KMS-11 (cell line): ENCODE measurements around the gene P3H4.

ENCODE experiments used
- H2AFZ ChIP-seq: fragments of 200-600 bp; sonication (generic); 2 replicates; pipeline ENCODE4 v1.6.1; 2016; ENCODE audit warnings: antibody characterized with exemption, mixed run types, low read depth
- H3K27ac ChIP-seq: fragments of 200-600 bp; sonication (generic); 2 replicates; pipeline ENCODE4 v1.6.1; 2016; ENCODE audit warnings: mild to moderate bottlenecking, mixed run types
- H3K27me3 ChIP-seq: fragments of 200-600 bp; sonication (generic); 2 replicates; pipeline ENCODE4 v1.6.1; 2017; ENCODE audit warnings: mild to moderate bottlenecking, low read depth, mixed run types, moderate library complexity; ENCODE audit not compliant: insufficient read depth
- H3K36me3 ChIP-seq: fragments of 200-600 bp; sonication (generic); 2 replicates; pipeline ENCODE4 v1.6.1; 2017; ENCODE audit warnings: mild to moderate bottlenecking, mixed run types; ENCODE audit not compliant: insufficient read depth
- H3K4me1 ChIP-seq: fragments of 200-600 bp; sonication (generic); 2 replicates; pipeline ENCODE4 v1.6.1; 2016; ENCODE audit warnings: mild to moderate bottlenecking, low read depth, mixed run types; ENCODE audit not compliant: poor library complexity, severe bottlenecking
- H3K4me2 ChIP-seq: fragments of 200-600 bp; sonication (generic); 2 replicates; pipeline ENCODE4 v1.7.0; 2016; ENCODE audit warnings: mild to moderate bottlenecking, mixed run types
- H3K4me3 ChIP-seq: fragments of 200-600 bp; sonication (generic); IDR thresholded peaks from 2 replicates; pipeline ENCODE4 v1.6.1; 2017; ENCODE audit warnings: low read depth, low read length, mixed read lengths; ENCODE audit not compliant: insufficient read depth
- H3K79me2 ChIP-seq: fragments of 200-600 bp; sonication (generic); 2 replicates; pipeline ENCODE4 v1.6.1; 2016; ENCODE audit warnings: low read depth, mixed run types; ENCODE audit not compliant: insufficient read depth
- H3K9ac ChIP-seq: fragments of 200-600 bp; sonication (generic); 2 replicates; pipeline ENCODE4 v1.6.1; 2016; ENCODE audit warnings: mild to moderate bottlenecking, mixed run types
- H4K20me1 ChIP-seq: fragments of 200-600 bp; sonication (generic); 2 replicates; pipeline ENCODE4 v1.6.1; 2016; ENCODE audit warnings: mild to moderate bottlenecking, mixed run types; ENCODE audit not compliant: insufficient read depth
- CTCF ChIP-seq: fragments of 200-600 bp; sonication (generic); conservative IDR thresholded peaks from 2 replicates; pipeline ENCODE4 v1.6.1; 2017; ENCODE audit warnings: low read depth, mild to moderate bottlenecking, antibody characterized with exemption, low read length, moderate library complexity, mixed read lengths

The P3H4 gene

GRCh38 chr17:41784207-41784744 is 27.5 kb downstream of the P3H4 start:
- Histone ChIP-seq H3K79me2 (no peaks in the 10 kb centered on the region; the same call in 1 of the 2 replicates), H3K4me3 (no peak overlapping the region), H3K27ac (no peak overlapping the region), H4K20me1 (no peaks in the 10 kb centered on the region), H3K27me3 (no peaks in the 10 kb centered on the region), H3K36me3 (no peaks in the 10 kb centered on the region), H3K4me2 (no peak overlapping the region; the same call in 1 of the 2 replicates), H3K9ac (no peak overlapping the region), H2AFZ (no peak overlapping the region), H3K4me1 (peaks cover 19% of the 10 kb centered on the region)
- TF ChIP-seq CTCF: no peak

- H2AFZ ChIP-seq: no peak overlapping the region
- no peak overlapping the region for H3K4me2 ChIP-seq
- H3K36me3 ChIP-seq: no peaks in the 10 kb centered on the region
- no peaks in the 10 kb centered on the region for H4K20me1 ChIP-seq
- no peaks in the 10 kb centered on the region for H3K27me3 ChIP-seq
- TF ChIP-seq CTCF: no peak
- peaks cover 19% of the 10 kb centered on the region for H3K4me1 ChIP-seq
- no peak overlapping the region for H3K4me3 ChIP-seq
- no peak overlapping the region for H3K9ac ChIP-seq
- no peak overlapping the region for H3K27ac ChIP-seq
- no peaks in the 10 kb centered on the region; the same call in 1 of the 2 replicates for H3K79me2 ChIP-seq
Measured at GRCh38 chr17:41782142-41782541, 29.6 kb downstream of the P3H4 start.

- H4K20me1 ChIP-seq: no peaks in the 10 kb centered on the region
- no peak overlapping the region for H3K9ac ChIP-seq
- no peaks in the 10 kb centered on the region; the same call in 1 of the 2 replicates for H3K79me2 ChIP-seq
- TF ChIP-seq CTCF: no peak
- no peak overlapping the region for H3K4me3 ChIP-seq
- no peak overlapping the region for H3K27ac ChIP-seq
- H3K4me1 ChIP-seq: peaks cover 19% of the 10 kb centered on the region
- no peak overlapping the region for H2AFZ ChIP-seq
- H3K36me3 ChIP-seq: no peaks in the 10 kb centered on the region
- no peaks in the 10 kb centered on the region for H3K27me3 ChIP-seq
- H3K4me2 ChIP-seq: no peak overlapping the region
Measured at GRCh38 chr17:41781404-41782110, 30.2 kb downstream of the P3H4 start.

- H3K4me1 ChIP-seq: peaks cover 16% of the 10 kb centered on the region
- no peaks in the 10 kb centered on the region for H3K27me3 ChIP-seq
- no peaks in the 10 kb centered on the region for H3K36me3 ChIP-seq
- H3K27ac ChIP-seq: no peak overlapping the region
- no peak overlapping the region for H3K9ac ChIP-seq
- H3K4me2 ChIP-seq: no peak overlapping the region
- TF ChIP-seq CTCF: no peak
- H4K20me1 ChIP-seq: no peaks in the 10 kb centered on the region
- H3K4me3 ChIP-seq: no peak overlapping the region
- H3K79me2 ChIP-seq: no peaks in the 10 kb centered on the region; the same call in 1 of the 2 replicates
- no peak overlapping the region for H2AFZ ChIP-seq
Measured at GRCh38 chr17:41779954-41780353, 31.8 kb downstream of the P3H4 start.
